ENCODE data around the gene PHF5A.
A peak's percentile ranks its signal among the peaks of the same experiment; 100 is the strongest.

The PHF5A gene

GRCh38 chr22:41468381-41469217 is at the start of gene PHF5A, which contains the start of gene ACO2:
Gene PHF5A (minus strand): TSS chr22:41468692. CDS start chr22:41468653, 39 bp downstream.
Gene ACO2 (plus strand): TSS chr22:41469117. CDS start chr22:41469147, 30 bp downstream.
- DNase-seq = peak; percentile 91

GRCh38 chr22:41518048-41518347 is 49.5 kb upstream of the PHF5A start:
- DNase-seq = no peak

- DNase-seq = peak; percentile 48
Observed at GRCh38 chr22:41517172-41518047, 48.9 kb upstream of the PHF5A start.

GRCh38 chr22:41516462-41516861 is 48.0 kb upstream of the PHF5A start:
- DNase-seq = no peak

- DNase-seq = no peak
Observed at GRCh38 chr22:41513391-41513790, 44.9 kb upstream of the PHF5A start.

GRCh38 chr22:41512421-41513194 is 44.1 kb upstream of the PHF5A start:
- peak; percentile 16 for DNase-seq

- DNase-seq = no peak
Observed at GRCh38 chr22:41511521-41511968, 43.1 kb upstream of the PHF5A start.

- no peak for DNase-seq
Observed at GRCh38 chr22:41508770-41509170, 40.3 kb upstream of the PHF5A start.

GRCh38 chr22:41507330-41508063 is 39.0 kb upstream of the PHF5A start:
- no peak for DNase-seq

GRCh38 chr22:41505511-41506220 is 37.2 kb upstream of the PHF5A start:
- no peak for DNase-seq

- DNase-seq = no peak
Observed at GRCh38 chr22:41504816-41505215, 36.3 kb upstream of the PHF5A start.

GRCh38 chr22:41504397-41504796 is 35.9 kb upstream of the PHF5A start:
- DNase-seq = peak; percentile 50

- DNase-seq = no peak
Observed at GRCh38 chr22:41501209-41501608, 32.7 kb upstream of the PHF5A start.

GRCh38 chr22:41500303-41500702 is 31.8 kb upstream of the PHF5A start:
- no peak for DNase-seq

GRCh38 chr22:41499624-41500280 is 31.3 kb upstream of the PHF5A start:
- DNase-seq = no peak

GRCh38 chr22:41498303-41498835 is 29.9 kb upstream of the PHF5A start:
- DNase-seq = no peak

GRCh38 chr22:41491374-41492100 is 23.0 kb upstream of the PHF5A start:
- DNase-seq = no peak

- DNase-seq = no peak
Observed at GRCh38 chr22:41488596-41489385, 20.3 kb upstream of the PHF5A start.

- DNase-seq = no peak
Observed at GRCh38 chr22:41488076-41488475, 19.6 kb upstream of the PHF5A start.
